ENCODE measurements around the gene TMEFF2. TPM values are rescaled to one million over a fixed set of nuclear protein-coding genes. Genes with fewer than 3 reads are reported as not detected.

Gene TMEFF2
- total and polyA plus RNA-seq, 2 donors from 2014 or later: not detected

DNA sequence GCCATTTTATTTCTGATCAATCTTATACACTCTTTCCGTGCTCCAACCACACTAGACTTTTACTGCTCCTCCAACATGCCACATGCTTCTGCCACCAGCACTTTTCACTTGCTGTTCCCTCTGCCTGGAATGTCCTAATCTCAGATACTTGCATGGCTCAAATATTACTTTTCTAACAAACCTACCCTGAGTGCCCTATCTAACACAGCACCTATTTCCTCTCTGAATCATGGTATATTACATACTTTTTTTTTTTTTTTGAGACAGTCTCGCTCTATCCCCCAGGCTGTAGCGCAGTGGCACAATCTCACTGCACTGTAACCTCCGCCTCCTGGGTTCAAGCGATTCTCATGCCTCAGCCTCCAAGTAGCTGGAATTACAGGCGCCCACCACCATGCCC lies 181.5 kb downstream of the TMEFF2 start:
- DNase-seq (no peak), FAIRE-seq (no peak)
- intact Hi-C loops (cut with DNase I): no loop called here
- H3K36me3 ChIP-seq (ENCODE audit: control insufficient read depth in 2 of 3, insufficient read depth in 3 of 3, low read length in 3 of 3): no peaks in the 10 kb centered on the region
- no peak overlapping the region for H3K9ac ChIP-seq (ENCODE audit: low read length in 3 of 3)
- no peak overlapping the region for H3K27ac ChIP-seq (ENCODE audit: low read depth in 2 of 2, low read length in 2 of 2)
- H3K4me1 ChIP-seq (ENCODE audit: control insufficient read depth in 2 of 3, insufficient read depth in 2 of 3, low read depth in 1 of 3, low read length in 3 of 3): no peaks in the 10 kb centered on the region
- no peaks in the 10 kb centered on the region for H3K9me3 ChIP-seq (ENCODE audit: control insufficient read depth in 2 of 3, insufficient read depth in 1 of 3, low read length in 3 of 3)
- H3K4me3 ChIP-seq (ENCODE audit: low read length in 3 of 3): no peak overlapping the region
- no peaks in the 10 kb centered on the region for H3K27me3 ChIP-seq (ENCODE audit: control insufficient read depth, insufficient read depth, low read length)
- TF ChIP-seq CTCF (IDR thresholded peaks at IDR 0.05; ENCODE audit: borderline replicate concordance, extremely low read depth, insufficient read depth): no peak

DNA sequence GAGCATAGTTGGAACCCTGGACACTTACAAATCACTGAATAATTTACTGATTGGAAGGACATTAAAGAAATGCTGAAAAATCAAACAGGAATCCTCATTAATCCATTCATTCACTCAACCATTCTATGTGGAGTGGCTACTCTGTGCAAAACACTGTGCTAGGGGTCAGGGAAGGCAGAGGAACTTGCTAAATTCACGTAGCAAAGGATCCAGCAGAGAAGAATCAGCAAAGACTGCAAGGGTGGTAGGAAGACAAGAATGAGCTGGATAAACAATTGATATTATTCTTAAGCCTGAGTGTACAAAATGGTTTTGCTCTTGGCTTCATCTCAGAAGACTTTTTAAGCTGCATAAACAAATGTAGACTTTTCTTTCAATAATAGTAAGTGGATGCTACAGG lies 183.5 kb downstream of the TMEFF2 start:
- Histone ChIP-seq H3K9ac (ENCODE audit: low read length in 3 of 3) (no peak overlapping the region), H3K27ac (ENCODE audit: low read depth in 2 of 2, low read length in 2 of 2) (no peak overlapping the region), H3K36me3 (ENCODE audit: control insufficient read depth in 2 of 3, insufficient read depth in 3 of 3, low read length in 3 of 3) (no peaks in the 10 kb centered on the region), H3K4me1 (ENCODE audit: control insufficient read depth in 2 of 3, insufficient read depth in 2 of 3, low read depth in 1 of 3, low read length in 3 of 3) (no peaks in the 10 kb centered on the region), H3K4me3 (ENCODE audit: low read length in 3 of 3) (no peak overlapping the region), H3K9me3 (ENCODE audit: control insufficient read depth in 2 of 3, insufficient read depth in 1 of 3, low read length in 3 of 3) (no peaks in the 10 kb centered on the region), H3K27me3 (ENCODE audit: control insufficient read depth, insufficient read depth, low read length) (no peaks in the 10 kb centered on the region)
- intact Hi-C loops (cut with DNase I): no loop called here
- FAIRE-seq (no peak), DNase-seq (no peak)
- no peak for TF ChIP-seq CTCF (IDR thresholded peaks at IDR 0.05; ENCODE audit: borderline replicate concordance, extremely low read depth, insufficient read depth)

DNA sequence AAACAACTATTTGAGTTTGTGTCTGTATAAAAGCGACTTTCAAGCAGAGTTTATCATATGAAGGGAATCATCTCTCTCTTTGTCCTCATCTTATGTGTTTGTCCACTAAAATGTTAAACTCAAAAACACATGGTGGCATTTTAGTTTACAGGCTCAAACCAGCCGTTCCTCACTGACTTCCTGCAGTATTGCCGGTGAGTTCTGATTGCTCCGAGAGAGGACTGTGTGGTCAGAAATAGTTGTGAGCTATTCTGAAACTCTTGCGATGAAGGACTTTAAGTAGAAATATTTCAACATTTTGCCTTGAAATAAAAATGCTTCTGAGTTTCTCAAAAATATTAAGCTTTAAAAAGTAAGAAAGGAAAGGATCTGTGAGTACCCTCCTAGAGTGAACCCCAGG lies 184.7 kb downstream of the TMEFF2 start:
- DNase-seq (no peak), FAIRE-seq (no peak)
- no peaks in the 10 kb centered on the region for H3K4me1 ChIP-seq (ENCODE audit: control insufficient read depth in 2 of 3, insufficient read depth in 2 of 3, low read depth in 1 of 3, low read length in 3 of 3)
- no peaks in the 10 kb centered on the region for H3K27me3 ChIP-seq (ENCODE audit: control insufficient read depth, insufficient read depth, low read length)
- no peak overlapping the region for H3K9ac ChIP-seq (ENCODE audit: low read length in 3 of 3)
- H3K9me3 ChIP-seq (ENCODE audit: control insufficient read depth in 2 of 3, insufficient read depth in 1 of 3, low read length in 3 of 3): no peaks in the 10 kb centered on the region
- H3K27ac ChIP-seq (ENCODE audit: low read depth in 2 of 2, low read length in 2 of 2): no peak overlapping the region
- intact Hi-C loops (cut with DNase I): no loop called here
- no peaks in the 10 kb centered on the region for H3K36me3 ChIP-seq (ENCODE audit: control insufficient read depth in 2 of 3, insufficient read depth in 3 of 3, low read length in 3 of 3)
- H3K4me3 ChIP-seq (ENCODE audit: low read length in 3 of 3): no peak overlapping the region
- TF ChIP-seq CTCF (IDR thresholded peaks at IDR 0.05; ENCODE audit: borderline replicate concordance, extremely low read depth, insufficient read depth): no peak

DNA sequence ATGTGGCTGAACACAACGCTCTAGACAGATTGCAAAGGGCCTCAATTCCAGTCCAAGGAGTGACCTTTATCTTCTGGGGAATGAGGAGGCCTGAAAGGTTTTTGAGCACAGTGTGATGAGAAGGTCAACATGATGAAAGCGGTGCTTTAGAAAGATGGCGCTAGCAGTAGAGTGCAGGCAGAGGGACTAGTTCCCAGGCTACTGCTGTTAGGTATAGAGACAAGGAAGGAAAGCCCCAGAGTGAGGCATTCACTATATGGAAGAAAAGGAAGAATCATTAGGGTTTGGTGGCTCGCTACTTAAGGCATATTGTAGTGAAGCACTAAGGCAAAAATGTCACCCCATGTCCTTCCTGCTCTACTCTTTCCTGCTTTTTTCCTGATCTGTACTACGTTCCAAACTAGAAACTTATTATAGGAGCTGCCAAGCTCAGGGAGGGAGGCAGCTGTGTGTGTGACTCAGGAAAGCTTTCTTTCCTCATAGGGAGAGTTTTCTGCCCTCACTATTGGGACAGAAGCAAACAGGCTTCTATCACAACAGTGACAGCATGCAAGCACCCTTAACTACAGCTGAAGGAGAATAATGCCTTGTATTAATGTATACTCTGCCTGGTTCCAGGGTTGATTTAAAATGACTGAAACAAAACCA lies 187.0 kb downstream of the TMEFF2 start:
- Histone ChIP-seq H3K27me3 (ENCODE audit: control insufficient read depth, insufficient read depth, low read length) (no peaks in the 10 kb centered on the region), H3K4me1 (ENCODE audit: control insufficient read depth in 2 of 3, insufficient read depth in 2 of 3, low read depth in 1 of 3, low read length in 3 of 3) (no peaks in the 10 kb centered on the region)
- no peak for FAIRE-seq

More for the DNA sequence above, 187.0 kb downstream of the TMEFF2 start:
- Histone ChIP-seq H3K4me3 (ENCODE audit: low read length in 3 of 3) (no peak overlapping the region), H3K36me3 (ENCODE audit: control insufficient read depth in 2 of 3, insufficient read depth in 3 of 3, low read length in 3 of 3) (no peaks in the 10 kb centered on the region), H3K27ac (ENCODE audit: low read depth in 2 of 2, low read length in 2 of 2) (no peak overlapping the region), H3K9ac (ENCODE audit: low read length in 3 of 3) (no peak overlapping the region), H3K9me3 (ENCODE audit: control insufficient read depth in 2 of 3, insufficient read depth in 1 of 3, low read length in 3 of 3) (no peaks in the 10 kb centered on the region)
- no peak for TF ChIP-seq CTCF (IDR thresholded peaks at IDR 0.05; ENCODE audit: borderline replicate concordance, extremely low read depth, insufficient read depth)
- no peak for DNase-seq
- intact Hi-C loops (cut with DNase I): no loop called here
